ENCODE measurements around the gene C11orf65.
A peak's percentile ranks its signal among the peaks of the same experiment; 100 is the strongest.
"Not testable (repeated sequence)": the region's sequence is repeated elsewhere in the genome, so short reads cannot be mapped to it uniquely, and the experiment has no call there.

C11orf65 gene

DNA sequence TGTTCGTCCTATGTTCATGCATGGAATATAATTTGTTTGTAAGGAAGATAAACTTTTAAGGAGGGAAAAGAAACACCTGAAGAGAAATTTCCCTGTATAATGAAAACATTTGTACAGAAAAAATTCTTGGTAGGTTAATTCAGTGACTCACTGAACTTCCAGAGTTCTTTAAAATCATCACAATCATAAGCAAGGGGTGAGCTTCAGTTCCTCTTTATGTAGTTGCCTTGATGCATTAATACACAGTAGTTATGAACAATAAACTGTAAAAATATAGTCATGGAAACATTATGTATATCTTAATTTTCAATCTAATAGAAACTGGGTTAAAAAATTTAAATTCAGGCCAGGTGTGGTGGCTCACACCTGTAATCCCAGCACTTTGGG lies 1.1 kb upstream of the C11orf65 start:
- no peak for DNase-seq

GRCh38 chr11:108466405-108466804 lies 924 bp downstream of the C11orf65 start:
- DNase-seq = no peak

- DNase-seq = no peak
Observed at GRCh38 chr11:108453207-108453835, 14.0 kb downstream of the C11orf65 start.

DNA sequence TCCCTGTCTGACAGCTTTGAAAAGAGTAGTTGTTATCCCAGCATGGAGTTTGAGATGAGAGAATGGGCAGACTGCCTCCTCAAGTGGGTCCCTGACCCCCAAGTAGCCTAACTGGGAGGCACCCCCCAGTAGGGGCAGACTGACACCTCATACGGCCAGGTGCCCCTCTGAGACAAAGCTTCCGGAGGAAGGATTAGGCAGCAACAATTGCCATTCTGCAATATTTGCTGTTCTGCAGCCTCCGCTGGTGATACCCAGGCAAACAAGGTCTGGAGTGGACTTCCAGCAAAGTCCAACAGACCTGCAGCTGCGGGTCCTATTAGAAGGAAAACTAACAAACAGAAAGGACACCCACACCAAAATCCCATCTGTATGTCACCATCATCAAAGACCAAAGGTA lies 25.9 kb downstream of the C11orf65 start:
- DNase-seq = not testable (repeated sequence)

DNA sequence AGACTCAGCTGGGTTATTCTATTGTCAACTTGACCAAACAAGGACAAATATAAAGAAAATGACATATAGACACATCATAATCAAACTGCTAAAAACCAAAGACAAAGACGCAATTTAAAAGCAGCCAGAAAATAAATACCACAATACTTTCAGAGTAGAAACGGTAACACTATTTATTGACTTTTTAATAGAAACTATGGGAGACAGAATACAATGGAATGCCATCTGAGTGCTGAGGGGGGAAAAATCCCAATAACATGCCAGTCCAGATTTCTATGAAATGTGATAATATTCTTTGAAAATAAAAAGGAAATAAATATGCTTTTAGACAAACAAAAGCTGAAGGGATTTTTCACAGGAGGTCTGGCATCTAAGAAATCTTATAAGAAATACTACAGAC lies 30.7 kb downstream of the C11orf65 start:
- DNase-seq = no peak

GRCh38 chr11:108435066-108435465 lies 32.3 kb downstream of the C11orf65 start:
- no peak for DNase-seq

GRCh38 chr11:108432783-108433182 lies 34.5 kb downstream of the C11orf65 start:
- DNase-seq = peak in 1 of 2 experiments; percentile 33

DNA sequence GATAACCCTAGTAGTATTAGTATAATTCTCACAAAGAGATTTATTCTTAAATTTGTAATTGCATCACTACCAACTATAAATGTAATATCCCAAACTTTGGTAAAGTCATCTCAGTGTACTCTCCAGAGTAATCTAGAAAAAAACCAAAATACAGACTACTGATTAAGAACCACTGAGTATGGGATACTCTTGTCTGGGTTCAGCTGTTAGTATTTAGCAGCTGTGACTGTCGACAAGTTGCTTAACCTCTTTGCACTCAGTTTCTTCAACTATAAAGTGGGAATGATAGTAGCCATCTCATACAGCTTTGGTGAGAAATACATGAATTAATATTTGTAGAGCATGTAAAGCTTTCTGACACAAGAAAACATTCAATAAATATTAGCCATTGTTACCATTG lies 35.3 kb downstream of the C11orf65 start:
- DNase-seq = no peak

GRCh38 chr11:108431370-108431769 lies 36.0 kb downstream of the C11orf65 start:
- DNase-seq = no peak

- DNase-seq = not testable (repeated sequence)
Observed at GRCh38 chr11:108417551-108417950, 49.8 kb downstream of the C11orf65 start.

DNA sequence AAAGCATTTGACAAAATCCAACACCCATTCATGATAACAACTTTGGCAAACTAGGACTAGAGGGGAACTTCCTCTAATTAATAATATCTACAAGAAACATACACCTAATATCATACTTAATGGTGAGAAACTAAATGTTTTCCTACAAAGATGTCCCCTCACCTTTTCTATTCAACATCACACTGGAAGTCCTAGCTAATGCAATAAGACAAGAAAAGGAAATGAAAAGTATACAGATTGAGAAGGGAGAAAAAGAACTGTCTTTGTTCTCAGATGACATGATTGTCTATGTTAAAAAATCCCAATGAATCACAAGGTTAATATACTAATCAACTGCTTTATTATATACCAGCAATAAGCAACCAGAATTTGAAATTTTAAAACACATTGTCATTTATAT lies 52.4 kb downstream of the C11orf65 start:
- no peak for DNase-seq

DNA sequence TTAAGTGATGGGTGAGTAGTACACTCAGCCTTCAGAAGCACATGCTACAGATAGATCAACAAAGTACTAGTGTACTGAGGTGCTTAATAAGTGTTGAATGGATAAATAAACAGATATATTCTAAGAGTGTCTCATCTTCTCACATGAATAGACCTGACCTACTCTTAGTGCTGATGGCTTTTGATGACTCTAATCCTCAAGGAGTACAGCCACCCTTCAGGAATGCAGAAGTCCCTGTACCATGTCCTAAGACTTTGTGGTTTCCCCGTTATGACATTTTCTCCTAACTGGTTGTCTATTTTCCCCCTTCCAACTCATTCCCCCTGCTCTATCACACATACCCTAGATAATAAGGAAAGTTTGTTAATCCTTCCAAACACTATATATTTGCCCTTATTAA lies 61.6 kb downstream of the C11orf65 start:
- no peak for DNase-seq

- no peak for DNase-seq
Observed at GRCh38 chr11:108403052-108403451, 64.3 kb downstream of the C11orf65 start.

GRCh38 chr11:108402241-108402640 lies 65.1 kb downstream of the C11orf65 start:
- DNase-seq = no peak

DNA sequence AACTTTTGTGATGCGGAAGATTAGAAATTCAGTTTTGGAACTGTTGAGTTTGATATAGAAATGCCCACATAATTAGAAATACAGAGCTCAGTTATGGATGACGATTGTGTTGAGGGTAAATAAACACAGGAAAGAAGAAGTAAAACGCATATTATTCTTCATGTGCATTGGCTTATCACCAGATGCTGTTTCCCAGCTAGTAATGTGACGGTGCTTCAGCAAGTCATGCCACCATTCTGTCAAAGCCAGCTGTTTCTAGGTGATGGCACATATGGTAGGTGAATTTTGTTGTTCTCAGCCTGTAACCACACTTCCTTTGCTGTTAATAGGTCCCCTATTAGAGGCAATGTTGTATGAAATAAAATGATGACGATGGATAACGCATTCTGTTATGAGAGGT lies 68.9 kb downstream of the C11orf65 start:
- DNase-seq = no peak

- DNase-seq = not testable (repeated sequence)
Observed at GRCh38 chr11:108396672-108397071, 70.7 kb downstream of the C11orf65 start.

DNA sequence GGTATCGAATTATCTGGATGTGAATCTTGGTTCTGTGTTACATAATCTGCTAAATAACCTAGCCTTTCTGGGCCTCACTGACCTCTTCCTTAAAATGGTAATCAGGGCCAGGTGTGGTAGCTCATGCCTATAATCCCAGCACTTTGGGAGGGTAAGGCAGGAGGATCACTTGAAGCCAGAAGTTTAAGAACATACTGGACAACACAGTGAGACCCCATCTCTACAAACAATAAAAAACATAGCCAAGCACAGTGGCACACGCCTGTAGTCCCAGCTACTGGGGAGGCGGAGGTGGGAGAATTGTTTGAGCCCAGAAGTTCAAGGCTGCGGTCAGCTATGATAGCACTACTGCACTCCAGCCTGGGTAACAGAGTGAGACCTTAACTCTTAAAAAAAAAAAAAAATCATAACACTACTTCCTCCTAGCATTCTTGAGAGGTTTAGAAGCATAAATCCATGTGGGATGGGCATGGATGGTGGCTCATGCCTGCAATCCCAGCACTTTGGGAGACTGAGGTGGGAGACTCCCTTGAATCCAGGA lies 72.5 kb downstream of the C11orf65 start:
- no peak for DNase-seq

DNA sequence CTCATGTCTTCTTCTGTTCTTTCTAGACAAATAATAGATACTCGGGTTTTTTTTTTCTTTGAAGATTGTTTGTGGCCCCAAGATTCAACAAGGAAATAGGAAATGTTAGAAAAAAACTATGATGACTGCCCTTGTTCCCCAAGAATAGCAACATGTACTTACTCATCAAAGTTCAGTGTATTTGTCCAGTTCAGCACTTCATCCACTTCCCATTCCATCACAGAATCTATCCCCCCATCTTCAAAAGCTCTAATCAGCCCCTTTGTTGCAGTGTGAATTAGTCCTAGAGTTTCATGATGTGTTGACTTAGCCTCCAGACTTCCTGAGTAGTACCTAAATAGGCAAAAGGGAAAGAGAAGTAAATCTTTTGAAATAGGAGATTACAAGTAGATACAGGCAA lies 74.3 kb downstream of the C11orf65 start:
- no peak for DNase-seq

GRCh38 chr11:108392353-108392752 lies 75.0 kb downstream of the C11orf65 start:
- DNase-seq = no peak

- no peak for DNase-seq
Observed at GRCh38 chr11:108388576-108388975, 78.8 kb downstream of the C11orf65 start.

DNA sequence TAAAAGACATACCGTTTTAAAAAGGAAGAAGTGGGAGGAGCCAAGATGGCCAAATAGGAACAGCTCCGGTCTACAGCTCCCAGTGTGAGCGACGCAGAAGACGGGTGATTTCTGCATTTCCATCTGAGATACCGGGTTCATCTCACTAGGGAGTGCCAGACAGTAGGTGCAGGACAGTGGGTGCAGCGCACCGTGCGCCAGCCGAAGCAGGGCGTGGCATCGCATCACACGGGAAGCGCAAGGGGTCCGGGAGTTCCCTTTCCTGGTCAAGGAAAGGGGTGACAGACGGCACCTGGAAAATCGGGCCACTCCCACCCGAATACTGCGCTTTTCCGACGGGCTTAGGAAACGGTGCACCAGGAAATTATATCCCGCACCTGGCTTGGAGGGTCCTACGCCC lies 93.8 kb downstream of the C11orf65 start:
- not testable (repeated sequence) for DNase-seq

GRCh38 chr11:108370990-108371389 lies 96.3 kb downstream of the C11orf65 start:
- DNase-seq = no peak

GRCh38 chr11:108370315-108370714 lies 97.0 kb downstream of the C11orf65 start:
- DNase-seq = no peak

DNA sequence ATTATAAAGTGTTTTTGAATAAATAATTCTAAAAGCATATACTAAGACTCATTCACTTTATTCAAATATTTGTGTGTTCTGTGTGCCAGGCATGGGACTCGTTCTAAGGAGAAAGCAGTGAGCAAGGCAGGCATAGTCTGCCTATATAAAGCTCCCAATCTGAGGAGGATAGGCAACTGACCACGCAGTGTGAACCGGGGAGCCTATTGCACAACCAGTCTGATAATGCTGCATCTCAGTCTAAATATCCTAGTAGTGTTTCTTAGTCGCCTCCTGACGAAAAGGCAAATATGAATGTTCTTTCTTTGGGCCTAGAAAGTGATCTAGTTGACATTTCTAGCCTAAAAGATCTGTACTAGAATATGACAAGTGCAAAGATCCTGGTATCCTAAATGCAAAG lies 98.3 kb downstream of the C11orf65 start:
- no peak for DNase-seq

- DNase-seq = no peak
Observed at GRCh38 chr11:108368134-108368533, 99.2 kb downstream of the C11orf65 start.

Measured in SW 1271 (cell line).